Measurements from ENCODE around the gene RBM38. TPM values are rescaled to one million over a fixed set of nuclear protein-coding genes. Genes with fewer than 3 reads are reported as not detected.
"Not testable (repeated sequence)": the region's sequence is repeated elsewhere in the genome, so short reads cannot be mapped to it uniquely, and the experiment has no call there.

Gene RBM38
- total and polyA plus RNA-seq, 2 of the 4 experiments (the other 2 are of a cell fraction): 5.2 to 11.9 TPM

- Histone ChIP-seq H4K20me1 (ENCODE audit: insufficient read depth, low read length) (no peaks in the 10 kb centered on the region), H2BK120ac (ENCODE audit: low read depth, low read length) (no peak overlapping the region), H3K4ac (ENCODE audit: low read depth, low read length) (no peak overlapping the region), H3K4me1 (ENCODE audit: control insufficient read depth, insufficient read depth, low read length) (no peaks in the 10 kb centered on the region), H3K23ac (ENCODE audit: low read depth, low read length) (no peak overlapping the region), H3K56ac (ENCODE audit: extremely low read depth, insufficient read depth, low read length) (no peak overlapping the region), H3K4me2 (ENCODE audit: low read depth, low read length) (no peak overlapping the region), H3K9me3 (ENCODE audit: control insufficient read depth, insufficient read depth, low read length) (no peaks in the 10 kb centered on the region), H3K79me1 (ENCODE audit: low read depth in 1 of 2, low read length in 2 of 2) (no peaks in the 10 kb centered on the region), H3K27me3 (ENCODE audit: control insufficient read depth, insufficient read depth, low read length) (peaks cover 3% of the 10 kb centered on the region), H3K9ac (ENCODE audit: low read depth, low read length) (no peak overlapping the region), H3K27ac (ENCODE audit: insufficient read depth, low read length) (no peak overlapping the region), H3K9me1 (ENCODE audit: insufficient read depth, low read length) (no peaks in the 10 kb centered on the region), H2AK5ac (ENCODE audit: low read depth, low read length) (no peak overlapping the region), H2AFZ (replicated peaks; ENCODE audit: low read length, poor library complexity) (no peak overlapping the region), H3K14ac (replicated peaks; ENCODE audit: low read depth, low read length) (no peak overlapping the region), H2BK15ac (ENCODE audit: low read depth, low read length) (no peak overlapping the region), H3K36me3 (ENCODE audit: control insufficient read depth, insufficient read depth, low read length) (no peaks in the 10 kb centered on the region), H4K8ac (ENCODE audit: low read depth in 2 of 2, low read length in 2 of 2) (no peak overlapping the region), H2BK20ac (ENCODE audit: low read depth, low read length) (no peak overlapping the region), H2AK9ac (replicated peaks; ENCODE audit: low read depth, low read length, poor library complexity) (no peak overlapping the region), H3K18ac (ENCODE audit: low read depth, low read length) (no peak overlapping the region), H3K4me3 (ENCODE audit: insufficient read depth, low read depth, low read length) (no peak overlapping the region), H4K91ac (ENCODE audit: insufficient read depth, low read depth, low read length) (no peak overlapping the region), H4K5ac (ENCODE audit: low read depth, low read length) (no peak overlapping the region), H2BK5ac (ENCODE audit: low read depth, low read length, poor library complexity, severe bottlenecking) (no peak overlapping the region)
- dilution Hi-C loops (cut with HindIII; ENCODE audit: low sequenced_read_pairs, unreplicated experiment): no loop called here
- intact Hi-C loops (cut with micrococcal nuclease): no loop called here
- DNase-seq (peak; percentile 63), ATAC-seq (ENCODE audit: low read depth) (no peak; the same call in 1 of the 2 replicates)
- TF ChIP-seq FOS (IDR thresholded peaks at IDR 0.05; ENCODE audit: low read depth, low read length) (peak; percentile 72), CEBPB (IDR thresholded peaks at IDR 0.05; ENCODE audit: low read depth, low read length) (no peak)
- TF ChIP-seq, protein P1, sequence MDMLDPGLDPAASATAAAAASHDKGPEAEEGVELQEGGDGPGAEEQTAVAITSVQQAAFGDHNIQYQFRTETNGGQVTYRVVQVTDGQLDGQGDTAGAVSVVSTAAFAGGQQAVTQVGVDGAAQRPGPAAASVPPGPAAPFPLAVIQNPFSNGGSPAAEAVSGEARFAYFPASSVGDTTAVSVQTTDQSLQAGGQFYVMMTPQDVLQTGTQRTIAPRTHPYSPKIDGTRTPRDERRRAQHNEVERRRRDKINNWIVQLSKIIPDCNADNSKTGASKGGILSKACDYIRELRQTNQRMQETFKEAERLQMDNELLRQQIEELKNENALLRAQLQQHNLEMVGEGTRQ (IDR thresholded peaks at IDR 0.05; ENCODE audit: low read depth, low read length): no peak
- no TSS peak for BruUV-seq (replicated peaks)
- in situ Hi-C loops (cut with MboI; ENCODE audit: low sequenced_read_pairs): no loop called here
- ChIA-PET POLR2A (ENCODE audit: unreplicated experiment) (no interaction called here), CTCF (interaction anchor here (1.5 kb wide), 1 partner anchor 18 kb away, joined by 3 read pairs; no protein-coding TSS in a partner anchor)
- 59% methylated on average over 6 of the region's 7 CpGs; no CpG with 5 or more reads in 1 of the 2 experiments for WGBS, 2 experiments (ENCODE audit: extremely low coverage in 2 of 2, insufficient read length in 1 of 2)
These were observed 38.5 kb downstream of the RBM38 start for GRCh38 chr20:57429580-57430200.

DNA sequence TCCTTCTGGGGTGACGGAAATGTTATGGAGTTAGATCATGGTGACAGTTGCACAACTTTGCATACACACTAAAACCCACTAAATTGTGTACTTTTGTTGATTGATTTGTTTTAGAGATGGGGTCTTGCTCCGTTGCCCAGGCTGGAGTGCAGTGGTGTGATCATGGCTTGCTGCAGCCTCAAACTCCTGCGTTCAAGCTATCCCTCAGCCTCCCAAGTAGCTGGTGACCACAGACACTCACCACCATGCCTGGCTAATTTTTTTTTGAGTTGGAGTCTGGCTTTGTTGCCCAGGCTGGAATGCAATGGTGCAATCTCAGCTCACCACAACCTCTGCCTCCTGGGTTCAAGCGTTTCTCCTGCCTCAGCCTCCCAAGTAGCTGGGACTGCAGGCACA lies 39.0 kb downstream of the RBM38 start:
- intact Hi-C loops (cut with micrococcal nuclease); H3K4ac ChIP-seq (ENCODE audit: low read depth, low read length); H3K14ac ChIP-seq (replicated peaks; ENCODE audit: low read depth, low read length); dilution Hi-C loops (cut with HindIII; ENCODE audit: low sequenced_read_pairs, unreplicated experiment); ATAC-seq (ENCODE audit: low read depth); H3K4me1 ChIP-seq (ENCODE audit: control insufficient read depth, insufficient read depth, low read length); H2AK5ac ChIP-seq (ENCODE audit: low read depth, low read length); H3K56ac ChIP-seq (ENCODE audit: extremely low read depth, insufficient read depth, low read length); H3K23ac ChIP-seq (ENCODE audit: low read depth, low read length); H3K27me3 ChIP-seq (ENCODE audit: control insufficient read depth, insufficient read depth, low read length); H2AK9ac ChIP-seq (replicated peaks; ENCODE audit: low read depth, low read length, poor library complexity); BruUV-seq (replicated peaks); H2BK120ac ChIP-seq (ENCODE audit: low read depth, low read length); POLR2A ChIA-PET (ENCODE audit: unreplicated experiment); H2BK15ac ChIP-seq (ENCODE audit: low read depth, low read length); H3K4me3 ChIP-seq (ENCODE audit: insufficient read depth, low read depth, low read length); H4K8ac ChIP-seq (ENCODE audit: low read depth in 2 of 2, low read length in 2 of 2); H4K5ac ChIP-seq (ENCODE audit: low read depth, low read length); H2BK20ac ChIP-seq (ENCODE audit: low read depth, low read length); in situ Hi-C loops (cut with MboI; ENCODE audit: low sequenced_read_pairs); H4K20me1 ChIP-seq (ENCODE audit: insufficient read depth, low read length); H3K27ac ChIP-seq (ENCODE audit: insufficient read depth, low read length); H3K9me1 ChIP-seq (ENCODE audit: insufficient read depth, low read length); H3K4me2 ChIP-seq (ENCODE audit: low read depth, low read length); H2BK5ac ChIP-seq (ENCODE audit: low read depth, low read length, poor library complexity, severe bottlenecking); H3K79me1 ChIP-seq (ENCODE audit: low read depth in 1 of 2, low read length in 2 of 2); DNase-seq; H3K18ac ChIP-seq (ENCODE audit: low read depth, low read length); H3K9ac ChIP-seq (ENCODE audit: low read depth, low read length); H2AFZ ChIP-seq (replicated peaks; ENCODE audit: low read length, poor library complexity); H3K36me3 ChIP-seq (ENCODE audit: control insufficient read depth, insufficient read depth, low read length); H4K91ac ChIP-seq (ENCODE audit: insufficient read depth, low read depth, low read length); H3K9me3 ChIP-seq (ENCODE audit: control insufficient read depth, insufficient read depth, low read length): not testable (repeated sequence)
- WGBS, 2 experiments (ENCODE audit: extremely low coverage in 2 of 2, insufficient read length in 1 of 2): no CpG with 5 or more reads among the region's 4 CpGs
- CTCF ChIA-PET: interaction anchor here (1.5 kb wide), 1 partner anchor 18 kb away, joined by 3 read pairs; no protein-coding TSS in a partner anchor

Data from IMR-90 (cell line).